Neural cell (in vitro differentiated cells): ENCODE data around the gene SNX7.

Source experiments
- POLR2AphosphoS5 ChIP-seq: IDR thresholded peaks from 2 replicates; pipeline ENCODE4 v1.6.1; 2012
- TF ChIP-seq, protein P1 (sequence below): fragments of 450-650 bp; IDR thresholded peaks from 2 replicates; pipeline ENCODE4 v1.5.1; 2014; ENCODE audit warnings: antibody characterized with exemption, mild to moderate bottlenecking, moderate library complexity; ENCODE audit not compliant: poor library complexity, severe bottlenecking

DNA sequence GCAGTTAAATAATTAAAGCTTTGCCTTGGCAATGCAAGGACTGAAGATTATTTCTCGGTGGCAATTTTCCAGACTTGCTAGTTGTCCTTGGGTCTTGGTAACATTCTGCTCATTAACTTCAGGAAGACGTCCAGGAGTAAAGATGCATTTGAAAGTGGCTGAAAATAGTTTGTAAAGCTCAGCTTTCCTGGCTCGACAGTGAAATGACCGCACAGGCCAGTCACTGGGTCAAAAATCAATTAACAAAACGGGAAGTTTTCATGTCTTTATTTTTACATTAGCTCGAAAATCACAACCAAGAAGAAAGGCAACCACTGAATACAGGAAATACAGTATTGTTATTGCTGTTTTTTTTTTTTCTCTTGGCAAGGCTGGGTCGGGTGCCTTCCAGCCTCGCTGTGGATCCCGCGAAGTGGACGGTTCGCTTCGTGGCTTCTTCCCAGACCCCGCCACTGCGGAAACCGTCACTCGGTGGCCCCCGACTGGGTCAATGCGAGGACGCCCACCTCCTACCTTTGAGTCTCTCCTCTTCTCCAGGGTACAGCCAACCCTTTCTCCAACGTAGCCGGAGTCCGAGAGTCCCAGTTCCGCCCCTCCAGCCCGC lies 479 bp upstream of the SNX7 start:
- TF ChIP-seq, protein P1, sequence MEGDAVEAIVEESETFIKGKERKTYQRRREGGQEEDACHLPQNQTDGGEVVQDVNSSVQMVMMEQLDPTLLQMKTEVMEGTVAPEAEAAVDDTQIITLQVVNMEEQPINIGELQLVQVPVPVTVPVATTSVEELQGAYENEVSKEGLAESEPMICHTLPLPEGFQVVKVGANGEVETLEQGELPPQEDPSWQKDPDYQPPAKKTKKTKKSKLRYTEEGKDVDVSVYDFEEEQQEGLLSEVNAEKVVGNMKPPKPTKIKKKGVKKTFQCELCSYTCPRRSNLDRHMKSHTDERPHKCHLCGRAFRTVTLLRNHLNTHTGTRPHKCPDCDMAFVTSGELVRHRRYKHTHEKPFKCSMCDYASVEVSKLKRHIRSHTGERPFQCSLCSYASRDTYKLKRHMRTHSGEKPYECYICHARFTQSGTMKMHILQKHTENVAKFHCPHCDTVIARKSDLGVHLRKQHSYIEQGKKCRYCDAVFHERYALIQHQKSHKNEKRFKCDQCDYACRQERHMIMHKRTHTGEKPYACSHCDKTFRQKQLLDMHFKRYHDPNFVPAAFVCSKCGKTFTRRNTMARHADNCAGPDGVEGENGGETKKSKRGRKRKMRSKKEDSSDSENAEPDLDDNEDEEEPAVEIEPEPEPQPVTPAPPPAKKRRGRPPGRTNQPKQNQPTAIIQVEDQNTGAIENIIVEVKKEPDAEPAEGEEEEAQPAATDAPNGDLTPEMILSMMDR: no peak
- no peak for TF ChIP-seq POLR2AphosphoS5
